22Rv1 (cell line): ENCODE measurements around the gene WDR77.

Experiments used
- CTCF ChIP-seq: fragments of 450-650 bp; IDR thresholded peaks from 2 replicates; pipeline ENCODE4 v1.5.1; 2017; ENCODE audit warnings: mild to moderate bottlenecking
- ZFX ChIP-seq: fragments of 450-650 bp; IDR thresholded peaks from 2 replicates; pipeline ENCODE4 v1.6.1; 2017; ENCODE audit warnings: antibody characterized with exemption, borderline replicate concordance

GRCh38 chr1:111481387-111482221, 32.5 kb upstream of the WDR77 start:
- TF ChIP-seq CTCF (peak; percentile 45), ZFX (no peak)
